ENCODE data around the gene URI1. TPM values are rescaled to one million over a fixed set of nuclear protein-coding genes. Genes with fewer than 3 reads are reported as not detected.

The URI1 gene
- total RNA-seq, 4 donors from 2014 or later, result 84.8 to 91.2 (median 86.3) TPM

DNA sequence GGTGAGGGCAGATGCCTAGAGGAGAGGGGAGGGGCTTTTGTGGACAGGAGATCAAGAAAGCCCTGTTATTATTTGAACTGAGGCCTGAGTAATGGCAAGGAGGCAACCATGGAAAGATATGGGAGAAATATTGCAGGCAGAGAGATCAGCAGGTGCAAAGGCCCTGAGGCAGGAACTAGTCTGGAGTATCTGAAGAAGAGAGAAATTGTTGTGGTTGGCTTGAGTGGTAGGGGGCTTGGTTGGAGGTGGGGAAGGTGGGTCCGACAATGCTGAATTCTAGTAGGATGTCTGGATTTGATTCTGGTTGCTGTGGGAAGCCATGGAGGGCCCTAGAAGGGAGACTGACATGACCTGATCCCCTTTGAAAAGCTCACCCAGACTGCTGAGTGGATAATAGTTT is 2.4 kb upstream of the URI1 start:
- intact Hi-C loops (cut with DNase I), result no loop called here
- Histone ChIP-seq H3K27ac (no peak overlapping the region), H3K36me3 (no peaks in the 10 kb centered on the region), H3K4me3 (replicated peaks in 1 of 3) (no peak overlapping the region), H3K27me3 (no peaks in the 10 kb centered on the region), H3K4me1 (peaks cover 12 to 14% of the 10 kb centered on the region in 2 donors), H3K9me3 (no peaks in the 10 kb centered on the region)
- TF ChIP-seq CTCF (IDR thresholded peaks at IDR 0.05) (no peak), POLR2A (IDR thresholded peaks at IDR 0.05) (no peak)
- 90 to 100% methylated on average over 1 of the region's 1 CpG for WGBS, 2 donors
- no peak for DNase-seq

- H3K4me1 ChIP-seq, result peaks cover 14 to 19% of the 10 kb centered on the region in 2 donors
- H3K36me3 ChIP-seq, result no peaks in the 10 kb centered on the region
- H3K27ac ChIP-seq, result no peak overlapping the region
- WGBS, 2 donors, result 89 to 92% methylated on average over 9 of the region's 9 CpGs
- DNase-seq, result no peak
- H3K9me3 ChIP-seq, result no peaks in the 10 kb centered on the region
- no peaks in the 10 kb centered on the region for H3K27me3 ChIP-seq
- no peak for TF ChIP-seq POLR2A (IDR thresholded peaks at IDR 0.05)
- TF ChIP-seq CTCF (IDR thresholded peaks at IDR 0.05), result no peak
- no peak overlapping the region for H3K4me3 ChIP-seq (replicated peaks in 1 of 3)
- intact Hi-C loops (cut with DNase I), result no loop called here
Measured at GRCh38 chr19:29940971-29941585, 961 bp upstream of the URI1 start.

DNA sequence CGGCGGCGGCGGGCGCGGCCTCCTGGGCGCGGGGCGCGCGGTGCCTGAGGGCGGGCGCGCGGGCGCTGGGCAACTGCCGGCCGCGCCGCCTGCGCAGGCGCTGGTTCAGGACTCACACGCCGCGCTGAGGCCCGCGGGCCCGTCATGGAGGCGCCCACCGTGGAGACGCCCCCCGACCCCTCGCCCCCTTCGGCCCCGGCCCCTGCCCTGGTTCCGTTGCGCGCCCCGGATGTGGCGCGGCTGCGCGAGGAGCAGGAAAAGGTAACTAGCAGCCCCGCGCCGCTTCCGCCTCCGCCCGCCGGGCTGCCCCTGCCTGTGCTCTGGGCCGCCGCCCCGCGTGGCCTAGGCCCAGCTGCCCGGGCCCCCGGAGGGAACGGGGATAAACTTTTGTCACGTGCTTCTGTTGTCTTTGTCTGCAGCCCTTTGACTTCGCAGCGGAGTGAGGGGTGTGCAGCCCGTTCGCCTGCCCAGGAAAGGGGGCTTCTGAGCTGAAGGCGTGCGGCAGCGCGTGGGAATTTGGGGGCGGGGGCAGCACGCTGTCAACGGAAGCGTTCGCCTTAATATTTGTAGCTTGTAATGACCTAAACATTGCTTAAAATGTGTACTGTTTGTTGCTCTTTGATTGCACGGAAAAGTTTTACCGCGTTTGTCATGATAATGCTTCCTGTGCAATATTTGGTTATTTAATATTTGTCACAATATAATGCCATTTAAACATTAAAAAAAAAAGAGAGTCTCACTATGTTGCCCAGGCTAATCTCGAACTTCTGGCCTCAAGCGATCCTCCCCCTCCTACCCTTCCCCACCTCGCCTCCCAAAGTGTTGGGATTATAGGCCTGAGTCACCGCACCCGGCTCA is 594 bp downstream of the URI1 start:
- TF ChIP-seq POLR2A (IDR thresholded peaks at IDR 0.05) (no peak), CTCF (IDR thresholded peaks at IDR 0.05) (no peak)
- H3K27me3 ChIP-seq, result no peaks in the 10 kb centered on the region
- no peaks in the 10 kb centered on the region for H3K36me3 ChIP-seq
- H3K27ac ChIP-seq, result peak overlapping the region; percentile 11 to 78 (median 31)
- WGBS, 2 donors, result 7% methylated on average over 25 to 33 of the region's 79 CpGs
- intact Hi-C loops (cut with DNase I), result no loop called here
- H3K9me3 ChIP-seq, result no peaks in the 10 kb centered on the region
- DNase-seq, result peak; percentile 65 to 66
- H3K4me3 ChIP-seq (replicated peaks in 1 of 3), result peak overlapping the region; percentile 27 to 67 (median 61)
- H3K4me1 ChIP-seq, result peaks cover 14 to 19% of the 10 kb centered on the region in 2 donors

GRCh38 chr19:29943615-29944014 is 1.6 kb downstream of the URI1 start:
- no peak overlapping the region for H3K27ac ChIP-seq
- H3K36me3 ChIP-seq, result no peaks in the 10 kb centered on the region
- DNase-seq, result no peak
- TF ChIP-seq POLR2A (IDR thresholded peaks at IDR 0.05) (no peak), CTCF (IDR thresholded peaks at IDR 0.05) (no peak)
- intact Hi-C loops (cut with DNase I), result no loop called here
- WGBS, 2 donors, result 82% methylated on average over 8 of the region's 8 CpGs
- no peaks in the 10 kb centered on the region for H3K9me3 ChIP-seq
- peaks cover 14 to 19% of the 10 kb centered on the region in 2 donors for H3K4me1 ChIP-seq
- H3K4me3 ChIP-seq (replicated peaks in 1 of 3), result no peak overlapping the region
- no peaks in the 10 kb centered on the region for H3K27me3 ChIP-seq

Data from thyroid gland (tissue), 4 donors.